Bronchial epithelial cell (primary cell): Measurements from ENCODE around the gene TBC1D4. TPM values are rescaled to one million over a fixed set of nuclear protein-coding genes. Genes with fewer than 3 reads are reported as not detected.

ENCODE experiments used
- DNase-seq: peaks from one replicate; pipeline ENCODE4 v3.0.0-alpha.2; 2010; ENCODE audit warnings: low read depth
- FAIRE-seq: peaks from 2 replicates; lab custom pipeline; 2011; peaks lifted over from hg19 to GRCh38; lab: Jason Lieb, UNC
- H3K27me3 ChIP-seq: 2 replicates; pipeline ENCODE4 v1.5.1; 2011; ENCODE audit warnings: low read length; ENCODE audit not compliant: control insufficient read depth, insufficient read depth
- H3K36me3 ChIP-seq: 2 replicates; pipeline ENCODE4 v1.5.1; 2011; ENCODE audit warnings: low read length; ENCODE audit not compliant: control insufficient read depth, insufficient read depth
- H3K4me3 ChIP-seq: 2 replicates; pipeline ENCODE4 v1.5.1; 2011; ENCODE audit warnings: mild to moderate bottlenecking, low read depth, low read length, control low read depth
- CTCF ChIP-seq: IDR thresholded peaks from 2 replicates; pipeline ENCODE4 v1.5.1; 2011; ENCODE audit warnings: mild to moderate bottlenecking, moderate library complexity, low read length, control low read depth, inconsistent platforms; ENCODE audit not compliant: insufficient read depth, severe bottlenecking
- total RNA-seq: library from RNA; depleted of rRNA; stranded (reverse); fragments of >200 nt; gene quantifications from 2 replicates; pipeline ENCODE4 v1.2.1, GENCODE V29; 2014

Gene TBC1D4
- total RNA-seq, 1 donor from 2014 or later = 10.3 TPM

GRCh38 chr13:75445717-75446499 lies 36.1 kb downstream of the TBC1D4 start:
- Histone ChIP-seq H3K4me3 (no peak overlapping the region), H3K36me3 (no peaks in the 10 kb centered on the region), H3K27me3 (no peaks in the 10 kb centered on the region)
- FAIRE-seq (no peak), DNase-seq (peak; percentile 40)
- no peak for TF ChIP-seq CTCF

GRCh38 chr13:75444016-75444415 lies 38.0 kb downstream of the TBC1D4 start:
- FAIRE-seq (no peak), DNase-seq (no peak)
- Histone ChIP-seq H3K4me3 (no peak overlapping the region), H3K36me3 (no peaks in the 10 kb centered on the region), H3K27me3 (no peaks in the 10 kb centered on the region)
- TF ChIP-seq CTCF = no peak

- no peak for TF ChIP-seq CTCF
Measured at GRCh38 chr13:75443356-75443958, 38.5 kb downstream of the TBC1D4 start.

GRCh38 chr13:75442736-75443234 lies 39.2 kb downstream of the TBC1D4 start:
- Histone ChIP-seq H3K4me3 (no peak overlapping the region), H3K36me3 (no peaks in the 10 kb centered on the region), H3K27me3 (no peaks in the 10 kb centered on the region)
- TF ChIP-seq CTCF = no peak
- FAIRE-seq (no peak), DNase-seq (no peak)

More at GRCh38 chr13:75443356-75443958, 38.5 kb downstream of the TBC1D4 start:
- DNase-seq (no peak), FAIRE-seq (peak; percentile 75)
- Histone ChIP-seq H3K27me3 (no peaks in the 10 kb centered on the region), H3K4me3 (no peak overlapping the region), H3K36me3 (no peaks in the 10 kb centered on the region)

- Histone ChIP-seq H3K36me3 (no peaks in the 10 kb centered on the region), H3K4me3 (no peak overlapping the region), H3K27me3 (no peaks in the 10 kb centered on the region)
- no peak for FAIRE-seq
- no peak for DNase-seq
- TF ChIP-seq CTCF = no peak
Measured at GRCh38 chr13:75440100-75440499, 41.9 kb downstream of the TBC1D4 start.
